HEK293 (cell line): ENCODE results near the gene DNAJB6.

Experiments
- CTCF ChIA-PET: fragments of 350-600 bp; formaldehyde crosslinking; extraction: SDS; loops from one replicate; lab custom pipeline; 2021; ENCODE audit warnings: antibody characterized with exemption; lab: Yijun Ruan, JAX
- POLR2A ChIA-PET: fragments of 300-600 bp; formaldehyde crosslinking; extraction: SDS; loops from one replicate; lab custom pipeline; 2020; ENCODE audit warnings: antibody characterized with exemption, inconsistent platforms; lab: Yijun Ruan, JAX
- H3K27ac ChIP-seq: fragments of 200-500 bp; sonication (Bioruptor generic); 2 replicates; pipeline ENCODE4 v1.5.1; 2014; ENCODE audit warnings: low read depth, low read length, control low read depth, inconsistent platforms; ENCODE audit errors: extremely low read depth
- H3K36me3 ChIP-seq, 2 experiments: fragments of 200-500 bp in 1 of 2; sonication (Bioruptor generic) in 1 of 2; 1 replicate in 1 of 2; 2 replicates in 1 of 2; pipeline ENCODE4 v1.5.1; 2014 to 2017; ENCODE audit warnings: inconsistent platforms in 2 of 2, low read length in 2 of 2; ENCODE audit not compliant: control insufficient read depth in 2 of 2, insufficient read depth in 1 of 2
- H3K4me1 ChIP-seq: fragments of 200-500 bp; sonication (Bioruptor generic); 2 replicates; pipeline ENCODE4 v1.5.1; 2014; ENCODE audit warnings: mild to moderate bottlenecking, low read length, inconsistent platforms; ENCODE audit not compliant: control insufficient read depth, insufficient read depth
- H3K4me3 ChIP-seq: 2 replicates; pipeline ENCODE4 v1.5.1; 2011; ENCODE audit warnings: low read depth, mild to moderate bottlenecking, control low read depth, low read length, moderate library complexity
- H3K9me3 ChIP-seq: fragments of 200-500 bp; sonication (Bioruptor generic); 2 replicates; pipeline ENCODE4 v1.5.1; 2014; ENCODE audit warnings: low read depth, low read length, inconsistent platforms; ENCODE audit not compliant: control insufficient read depth, insufficient read depth
- GLI4 ChIP-seq: fragments of 450-650 bp; formaldehyde crosslinking; IDR thresholded peaks from 2 replicates; pipeline ENCODE4 v1.5.1; 2016; ENCODE audit warnings: missing biosample characterization, missing genetic modification characterization
- HOXA7 ChIP-seq: sonication (generic); formaldehyde crosslinking; IDR thresholded peaks from 2 replicates; pipeline ENCODE4 v1.8.1; 2022; ENCODE audit warnings: missing genetic modification reagents, borderline replicate concordance
- PRDM2 ChIP-seq: fragments of 450-650 bp; formaldehyde crosslinking; IDR thresholded peaks from 2 replicates; pipeline ENCODE4 v1.5.1; 2016; ENCODE audit warnings: missing biosample characterization, missing genetic modification characterization, borderline replicate concordance
- PRDM4 ChIP-seq: fragments of 450-650 bp; formaldehyde crosslinking; IDR thresholded peaks from 2 replicates; pipeline ENCODE4 v1.5.1; 2017; ENCODE audit warnings: missing biosample characterization, missing genetic modification characterization
- REST ChIP-seq: fragments of 450-650 bp; formaldehyde crosslinking; IDR thresholded peaks from 2 replicates; pipeline ENCODE4 v1.5.1; 2016; ENCODE audit warnings: missing biosample characterization, missing genetic modification characterization
- ZBTB11 ChIP-seq: fragments of 450-650 bp; formaldehyde crosslinking; conservative IDR thresholded peaks from 2 replicates; pipeline ENCODE4 v1.5.1; 2016; ENCODE audit warnings: low read depth, missing biosample characterization, missing genetic modification characterization
- ZFHX2 ChIP-seq: fragments of 450-650 bp; formaldehyde crosslinking; conservative IDR thresholded peaks from 2 replicates; pipeline ENCODE4 v1.5.1; 2016; ENCODE audit warnings: missing biosample characterization, missing genetic modification characterization
- ZFP41 ChIP-seq: fragments of 450-650 bp; formaldehyde crosslinking; IDR thresholded peaks from 2 replicates; pipeline ENCODE4 v1.5.1; 2016; ENCODE audit warnings: missing biosample characterization, missing genetic modification characterization, borderline replicate concordance
- ZNF155 ChIP-seq: fragments of 450-650 bp; formaldehyde crosslinking; IDR thresholded peaks from 2 replicates; pipeline ENCODE4 v1.5.1; 2016; ENCODE audit warnings: missing biosample characterization, missing genetic modification characterization
- ZNF169 ChIP-seq: fragments of 450-650 bp; formaldehyde crosslinking; IDR thresholded peaks from 2 replicates; pipeline ENCODE4 v1.5.1; 2016; ENCODE audit warnings: missing biosample characterization, missing genetic modification characterization
- ZNF324 ChIP-seq: fragments of 450-650 bp; formaldehyde crosslinking; IDR thresholded peaks from 2 replicates; pipeline ENCODE4 v1.5.1; 2016; ENCODE audit warnings: missing biosample characterization, missing genetic modification characterization
- ZNF398 ChIP-seq: fragments of 450-650 bp; formaldehyde crosslinking; IDR thresholded peaks from 2 replicates; pipeline ENCODE4 v1.5.1; 2017; ENCODE audit warnings: missing biosample characterization, missing genetic modification characterization
- ZNF529 ChIP-seq: fragments of 450-650 bp; formaldehyde crosslinking; IDR thresholded peaks from 2 replicates; pipeline ENCODE4 v1.5.1; 2017; ENCODE audit warnings: missing genetic modification characterization, missing biosample characterization; ENCODE audit not compliant: insufficient replicate concordance
- ZNF707 ChIP-seq: fragments of 450-650 bp; formaldehyde crosslinking; IDR thresholded peaks from 2 replicates; pipeline ENCODE4 v1.5.1; 2016; ENCODE audit warnings: missing biosample characterization, missing genetic modification characterization
- ZNF792 ChIP-seq: fragments of 450-650 bp; formaldehyde crosslinking; IDR thresholded peaks from 2 replicates; pipeline ENCODE4 v1.5.1; 2016; ENCODE audit warnings: missing biosample characterization, missing genetic modification characterization
- ZNF830 ChIP-seq: fragments of 450-650 bp; IDR thresholded peaks from 2 replicates; pipeline ENCODE4 v1.5.0; 2018; ENCODE audit warnings: missing biosample characterization, missing genetic modification characterization, low read depth, mild to moderate bottlenecking, moderate library complexity

DNAJB6 gene

GRCh38 chr7:157410831-157411556, 74.2 kb downstream of the DNAJB6 start:
- ChIA-PET POLR2A (no interaction called here), CTCF (no interaction called here)
- no peak overlapping the region for H3K4me3 ChIP-seq
- no peak overlapping the region for H3K27ac ChIP-seq
- H3K4me1 ChIP-seq: no peaks in the 10 kb centered on the region
- H3K9me3 ChIP-seq: no peaks in the 10 kb centered on the region
- peaks cover 0 to 51% of the 10 kb centered on the region in 2 experiments; a peak in 1 of 3 replicates for H3K36me3 ChIP-seq
- TF ChIP-seq ZNF155 (tag by site-specific recombination) (no peak), ZNF169 (tag by site-specific recombination) (no peak), PRDM4 (tag by site-specific recombination) (no peak), ZFHX2 (no peak)

GRCh38 chr7:157411580-157411979, 74.8 kb downstream of the DNAJB6 start:
- Histone ChIP-seq H3K36me3 (peaks cover 0 to 51% of the 10 kb centered on the region in 2 experiments; a peak in 1 of 3 replicates), H3K9me3 (no peaks in the 10 kb centered on the region), H3K27ac (no peak overlapping the region), H3K4me3 (no peak overlapping the region), H3K4me1 (no peaks in the 10 kb centered on the region)
- CTCF ChIA-PET: no interaction called here
- POLR2A ChIA-PET: no interaction called here
- TF ChIP-seq REST (tag by site-specific recombination) (no peak), GLI4 (no peak), ZNF398 (tag by site-specific recombination) (no peak), PRDM2 (tag by site-specific recombination) (no peak), HOXA7 (no peak), ZNF324 (tag by site-specific recombination) (no peak), ZBTB11 (no peak), ZNF707 (no peak), ZFP41 (tag by site-specific recombination) (no peak), ZNF830 (tag by site-specific recombination) (no peak), ZNF155 (tag by site-specific recombination) (no peak), ZNF529 (tag by site-specific recombination) (no peak), ZNF792 (tag by site-specific recombination) (no peak)
